Spleen (tissue), 7 donors: ENCODE data around the gene ABCB8.

ENCODE experiments used
- POLR2A ChIP-seq, 3 donors: fragments of 450-650 bp; IDR thresholded peaks; one replicate each; pipeline ENCODE4 v1.5.1; 2017; ENCODE audit warnings: antibody characterized with exemption in 3 of 3, mild to moderate bottlenecking in 1 of 3
- TF ChIP-seq, protein P1 (sequence below), 11 experiments: fragments of 200-600 bp in 7 of 11; fragments of 450-650 bp in 4 of 11; sonication (generic) in 4 of 11; IDR thresholded peaks in 8 of 11; conservative IDR thresholded peaks in 3 of 11; 1 replicate in 7 of 11; 2 replicates in 4 of 11; pipeline versions ENCODE4 v1.4.0 to v1.8.0; 2016 to 2021; ENCODE audit warnings: antibody characterized with exemption in 11 of 11, inconsistent platforms in 4 of 11, mild to moderate bottlenecking in 1 of 11
- donor health status: DM: no; HTN: no; CAD: no; lungs with moderate emphysema.
- donor health status: DM: no; HTN: no; CAD: no.
- donor health status: DM: no; HTN: no; CAD: no.

DNA sequence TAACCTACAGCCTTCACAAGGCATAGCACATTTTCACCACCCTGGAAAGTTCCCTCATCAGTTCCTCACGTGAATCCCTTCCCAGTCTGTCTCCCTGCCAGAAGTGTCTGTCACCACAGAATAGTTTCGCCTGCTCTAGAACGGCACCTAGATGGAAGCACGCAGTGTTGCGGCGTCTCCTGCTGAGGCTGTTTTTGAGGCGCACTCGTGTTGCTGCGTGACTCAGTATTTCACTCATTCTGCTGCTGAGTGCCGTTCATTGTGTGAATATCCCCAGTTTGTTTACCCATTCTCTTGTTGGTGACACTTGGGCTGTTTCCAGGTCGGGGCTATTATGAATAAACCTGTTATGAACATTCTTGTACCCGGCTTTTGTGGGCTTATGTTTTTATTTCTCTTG is 24.7 kb upstream of the ABCB8 start:
- TF ChIP-seq, protein P1, sequence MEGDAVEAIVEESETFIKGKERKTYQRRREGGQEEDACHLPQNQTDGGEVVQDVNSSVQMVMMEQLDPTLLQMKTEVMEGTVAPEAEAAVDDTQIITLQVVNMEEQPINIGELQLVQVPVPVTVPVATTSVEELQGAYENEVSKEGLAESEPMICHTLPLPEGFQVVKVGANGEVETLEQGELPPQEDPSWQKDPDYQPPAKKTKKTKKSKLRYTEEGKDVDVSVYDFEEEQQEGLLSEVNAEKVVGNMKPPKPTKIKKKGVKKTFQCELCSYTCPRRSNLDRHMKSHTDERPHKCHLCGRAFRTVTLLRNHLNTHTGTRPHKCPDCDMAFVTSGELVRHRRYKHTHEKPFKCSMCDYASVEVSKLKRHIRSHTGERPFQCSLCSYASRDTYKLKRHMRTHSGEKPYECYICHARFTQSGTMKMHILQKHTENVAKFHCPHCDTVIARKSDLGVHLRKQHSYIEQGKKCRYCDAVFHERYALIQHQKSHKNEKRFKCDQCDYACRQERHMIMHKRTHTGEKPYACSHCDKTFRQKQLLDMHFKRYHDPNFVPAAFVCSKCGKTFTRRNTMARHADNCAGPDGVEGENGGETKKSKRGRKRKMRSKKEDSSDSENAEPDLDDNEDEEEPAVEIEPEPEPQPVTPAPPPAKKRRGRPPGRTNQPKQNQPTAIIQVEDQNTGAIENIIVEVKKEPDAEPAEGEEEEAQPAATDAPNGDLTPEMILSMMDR (IDR thresholded peaks at IDR 0.05 in 8 of 11, conservative IDR thresholded peaks at IDR 0.05 in 3 of 11) = no peak
- no peak for TF ChIP-seq POLR2A (IDR thresholded peaks at IDR 0.05)
